Peyer's patch (tissue), 4 donors: ENCODE data around the gene CDCA3. TPM values are rescaled to one million over a fixed set of nuclear protein-coding genes. Genes with fewer than 3 reads are reported as not detected.
"Not testable (repeated sequence)": the region's sequence is repeated elsewhere in the genome, so short reads cannot be mapped to it uniquely, and the experiment has no call there.

Source experiments
- DNase-seq, 3 donors: peaks; one replicate each; pipeline ENCODE4 v3.0.0-alpha.2; 2017 to 2019
- H3K27ac ChIP-seq, 4 donors: fragments of 200-600 bp; sonication (generic); one replicate each; pipeline ENCODE4 v1.5.1; 2016 to 2019
- H3K27me3 ChIP-seq, 2 donors: fragments of 200-600 bp; sonication (generic); one replicate each; pipeline ENCODE4 v1.5.1; 2019
- H3K36me3 ChIP-seq, 3 donors: fragments of 200-600 bp; sonication (generic); one replicate each; pipeline ENCODE4 v1.5.1; 2016 to 2019
- H3K4me1 ChIP-seq, 4 donors: fragments of 200-600 bp; sonication (generic); one replicate each; pipeline ENCODE4 v1.5.1; 2016 to 2019
- H3K4me3 ChIP-seq, 4 donors: fragments of 200-600 bp; sonication (generic); 1 replicate in 3 of 4; 2 replicates in 1 of 4; pipeline ENCODE4 v1.5.1; 2016 to 2019; ENCODE audit warnings: mild to moderate bottlenecking in 1 of 4
- H3K9me3 ChIP-seq, 4 donors: fragments of 200-600 bp; sonication (generic); one replicate each; pipeline ENCODE4 v1.5.1; 2016 to 2019; ENCODE audit warnings: mild to moderate bottlenecking in 1 of 4
- CTCF ChIP-seq, 6 experiments: fragments of 450-650 bp in 4 of 6; fragments of 200-600 bp in 2 of 6; sonication (generic) in 1 of 6; IDR thresholded peaks; one replicate each; pipeline ENCODE4 v1.5.1; 2017 to 2019; ENCODE audit warnings: antibody characterized with exemption in 6 of 6, mild to moderate bottlenecking in 3 of 6, moderate library complexity in 1 of 6
- POLR2A ChIP-seq, 2 donors: fragments of 450-650 bp; IDR thresholded peaks; one replicate each; pipeline ENCODE4 v1.5.1; 2017; ENCODE audit warnings: antibody characterized with exemption in 2 of 2, mild to moderate bottlenecking in 2 of 2, moderate library complexity in 2 of 2
- total RNA-seq, 4 donors: library from RNA; depleted of rRNA; stranded (reverse); fragments of >200 nt; gene quantifications; one replicate each; pipeline ENCODE4 v1.1.0, GENCODE V29; 2016

The CDCA3 gene
- total RNA-seq, 4 donors from 2014 or later = 44.2 to 51.2 (median 46.3) TPM

- Histone ChIP-seq H3K36me3 (peaks cover 0 to 50% (median 0%) of the 10 kb centered on the region in 3 donors), H3K4me1 (peaks cover 0 to 46% (median 18%) of the 10 kb centered on the region in 4 donors), H3K27me3 (no peaks in the 10 kb centered on the region), H3K9me3 (no peaks in the 10 kb centered on the region), H3K4me3 (peak overlapping the region; percentile 93 to 99 (median 96)), H3K27ac (peak overlapping the region; percentile 96 to 100 (median 98))
- no peak for DNase-seq
- TF ChIP-seq CTCF (IDR thresholded peaks at IDR 0.05) = no peak
- no peak for TF ChIP-seq POLR2A (IDR thresholded peaks at IDR 0.05)
These were observed 17.3 kb upstream of the CDCA3 start for GRCh38 chr12:6868211-6869048.

- peak; percentile 85 to 94 (median 92) for DNase-seq
- H3K4me1 ChIP-seq = peaks cover 0 to 46% (median 17%) of the 10 kb centered on the region in 4 donors
- H3K4me3 ChIP-seq = peak within 1 kb of the TSS; percentile 93 to 99 (median 96)
- H3K36me3 ChIP-seq = peaks cover 0 to 58% (median 0%) of the 10 kb centered on the region in 3 donors
- peak; percentile 99 for TF ChIP-seq POLR2A (IDR thresholded peaks at IDR 0.05)
- no peak for TF ChIP-seq CTCF (IDR thresholded peaks at IDR 0.05)
- peak within 1 kb of the TSS; percentile 96 to 100 (median 98) for H3K27ac ChIP-seq
- no peaks in the 10 kb centered on the region for H3K27me3 ChIP-seq
- no peaks in the 10 kb centered on the region for H3K9me3 ChIP-seq
These were observed 16.5 kb upstream of the CDCA3 start, which contains the start of gene TPI1 for GRCh38 chr12:6867413-6868210. Gene TPI1 (plus strand): TSS chr12:6867531. CDS start chr12:6867567, 36 bp downstream.

GRCh38 chr12:6866920-6867412 lies 15.9 kb upstream of the CDCA3 start:
- TF ChIP-seq POLR2A (IDR thresholded peaks at IDR 0.05) (no peak), CTCF (IDR thresholded peaks at IDR 0.05) (no peak)
- H3K27ac ChIP-seq = peak overlapping the region; percentile 96 to 100 (median 98)
- no peaks in the 10 kb centered on the region for H3K27me3 ChIP-seq
- peak overlapping the region; percentile 93 to 99 (median 96) for H3K4me3 ChIP-seq
- H3K9me3 ChIP-seq = no peaks in the 10 kb centered on the region
- peaks cover 0 to 43% (median 15%) of the 10 kb centered on the region in 4 donors for H3K4me1 ChIP-seq
- peaks cover 0 to 62% (median 0%) of the 10 kb centered on the region in 3 donors for H3K36me3 ChIP-seq
- DNase-seq = no peak

GRCh38 chr12:6866163-6866919 lies 15.3 kb upstream of the CDCA3 start:
- no peaks in the 10 kb centered on the region for H3K9me3 ChIP-seq
- DNase-seq = no peak
- H3K27me3 ChIP-seq = no peaks in the 10 kb centered on the region
- peak overlapping the region; percentile 96 to 100 (median 98) for H3K27ac ChIP-seq
- peaks cover 0 to 37% (median 9%) of the 10 kb centered on the region in 4 donors for H3K4me1 ChIP-seq
- H3K36me3 ChIP-seq = peaks cover 0 to 68% (median 0%) of the 10 kb centered on the region in 3 donors
- TF ChIP-seq CTCF (IDR thresholded peaks at IDR 0.05) (no peak), POLR2A (IDR thresholded peaks at IDR 0.05) (no peak)
- peak overlapping the region; percentile 93 to 99 (median 96) for H3K4me3 ChIP-seq

- H3K27me3 ChIP-seq, H3K4me3 ChIP-seq, H3K27ac ChIP-seq, H3K9me3 ChIP-seq, DNase-seq: not testable (repeated sequence)
- Histone ChIP-seq H3K4me1 (peaks cover 0 to 27% (median 8%) of the 10 kb centered on the region in 4 donors), H3K36me3 (peaks cover 0 to 68% (median 0%) of the 10 kb centered on the region in 3 donors)
These were observed 14.2 kb upstream of the CDCA3 start for GRCh38 chr12:6865307-6865706.
